Calu3 (cell line): ENCODE data around the gene ITPKB. TPM values are rescaled to one million over a fixed set of nuclear protein-coding genes. Genes with fewer than 3 reads are reported as not detected.

Experiments used
- BruUV-seq: library from RNA; stranded (reverse); fragments of 400-500 nt; replicated peaks from 2 replicates; lab custom pipeline; 2021; lab: Mats Ljungman, UMichigan
- CTCF ChIA-PET: fragments of 300-600 bp; sonication (Branson Sonifier 250); formaldehyde crosslinking; loops from one replicate; lab custom pipeline; 2022; ENCODE audit warnings: antibody characterized with exemption; lab: Charles Lee
- DNase-seq: peaks from one replicate; pipeline ENCODE4 v3.0.0; 2022
- H3K27ac Mint-ChIP-seq: one replicate; pipeline ENCODE4 v1.8.0; 2022; ENCODE audit warnings: mixed read lengths; ENCODE audit not compliant: unreplicated experiment
- H3K27me3 Mint-ChIP-seq: one replicate; pipeline ENCODE4 v1.8.0; 2022; ENCODE audit warnings: mixed read lengths; ENCODE audit not compliant: unreplicated experiment
- H3K36me3 Mint-ChIP-seq: one replicate; pipeline ENCODE4 v1.8.0; 2022; ENCODE audit warnings: mild to moderate bottlenecking, moderate library complexity, mixed read lengths; ENCODE audit not compliant: insufficient read depth, unreplicated experiment
- H3K4me1 Mint-ChIP-seq: one replicate; pipeline ENCODE4 v1.8.0; 2022; ENCODE audit warnings: mild to moderate bottlenecking, low read depth, mixed read lengths; ENCODE audit not compliant: unreplicated experiment
- H3K4me3 Mint-ChIP-seq: one replicate; pipeline ENCODE4 v1.8.0; 2022; ENCODE audit warnings: mild to moderate bottlenecking, low read depth, moderate library complexity, mixed read lengths; ENCODE audit not compliant: unreplicated experiment
- H3K9me3 Mint-ChIP-seq: one replicate; pipeline ENCODE4 v1.8.0; 2022; ENCODE audit warnings: low read depth, mixed read lengths; ENCODE audit not compliant: unreplicated experiment
- CTCF ChIP-seq: fragments of 200-600 bp; IDR thresholded peaks from one replicate; pipeline ENCODE4 v1.8.0; 2022; ENCODE audit warnings: antibody characterized with exemption; ENCODE audit not compliant: unreplicated experiment
- intact Hi-C: fragments of 100-400 bp; cut with micrococcal nuclease; formaldehyde crosslinking; loops from one replicate; pipeline ENCODE4 v1.10.0; 2022; ENCODE audit not compliant: unreplicated experiment
- total RNA-seq: library from RNA; stranded (reverse); gene quantifications from 2 replicates; pipeline ENCODE4 v1.2.3, GENCODE V29; 2022

ITPKB gene
- total RNA-seq, 1 experiment from 2014 or later, result 11.8 TPM

DNA sequence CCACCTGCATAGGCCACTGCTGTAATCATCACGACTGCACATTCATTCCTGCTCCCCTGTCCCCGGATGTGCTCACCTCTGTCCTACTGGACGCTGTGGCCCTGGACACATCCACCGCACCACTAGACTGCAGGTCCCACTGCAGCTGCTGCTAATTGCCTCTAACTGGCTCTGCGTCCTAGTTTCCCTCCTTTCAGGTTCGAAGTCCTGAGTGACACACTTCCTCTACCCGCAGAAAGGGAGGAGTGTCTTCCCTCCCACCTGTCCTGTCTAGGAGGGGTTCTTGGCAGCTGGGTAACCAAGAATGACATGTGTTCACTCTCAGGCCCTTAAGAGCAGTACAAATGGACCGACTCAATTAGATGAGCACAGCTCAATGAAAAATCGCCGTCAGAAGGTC is 40.5 kb upstream of the ITPKB start:
- Mint-ChIP-seq H3K27ac (no peak overlapping the region), H3K4me1 (peaks cover 8% of the 10 kb centered on the region), H3K36me3 (no peaks in the 10 kb centered on the region), H3K27me3 (peaks cover 10% of the 10 kb centered on the region), H3K4me3 (no peak overlapping the region), H3K9me3 (no peaks in the 10 kb centered on the region)
- CTCF ChIA-PET, result interaction anchor here (0.6 kb wide), 1 partner anchor 87 kb away, joined by 5 read pairs; no protein-coding TSS in a partner anchor
- TF ChIP-seq CTCF, result no peak
- DNase-seq, result no peak
- no TSS peak for BruUV-seq
- intact Hi-C loops, result no loop called here

- Mint-ChIP-seq H3K9me3 (no peaks in the 10 kb centered on the region), H3K27ac (no peak overlapping the region), H3K4me1 (peaks cover 8% of the 10 kb centered on the region), H3K36me3 (no peaks in the 10 kb centered on the region), H3K27me3 (peaks cover 10% of the 10 kb centered on the region), H3K4me3 (no peak overlapping the region)
- intact Hi-C loops, result no loop called here
- DNase-seq, result peak; percentile 25
- TF ChIP-seq CTCF, result no peak
- CTCF ChIA-PET, result interaction anchor here (0.6 kb wide), 1 partner anchor 22 kb away, joined by 3 read pairs; no protein-coding TSS in a partner anchor
- no TSS peak for BruUV-seq
Observed at GRCh38 chr1:226778657-226779058, 39.6 kb upstream of the ITPKB start.

DNA sequence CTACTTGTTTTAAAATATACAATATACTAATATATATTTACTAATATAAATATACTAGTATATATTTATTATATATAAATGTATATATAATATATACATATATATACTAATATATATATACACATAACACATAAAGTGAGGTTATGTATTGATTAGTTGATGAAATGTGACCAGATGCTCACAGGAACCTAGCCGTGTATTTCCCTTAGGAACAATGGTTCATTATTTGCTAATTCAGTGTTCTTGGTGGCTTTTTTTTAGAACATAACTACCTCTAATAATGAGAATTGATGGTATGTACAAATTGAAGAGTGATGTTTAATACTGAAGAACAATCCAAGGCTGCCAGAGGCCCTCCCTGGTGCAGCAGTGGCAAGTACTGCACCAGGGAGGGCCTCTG is 37.9 kb upstream of the ITPKB start:
- H3K27me3 Mint-ChIP-seq, result peaks cover 10% of the 10 kb centered on the region
- no peaks in the 10 kb centered on the region for H3K36me3 Mint-ChIP-seq
- TF ChIP-seq CTCF, result no peak
- CTCF ChIA-PET, result no interaction called here
- intact Hi-C loops, result no loop called here
- DNase-seq, result no peak
- no peak overlapping the region for H3K27ac Mint-ChIP-seq
- H3K4me1 Mint-ChIP-seq, result peaks cover 8% of the 10 kb centered on the region
- no peak overlapping the region for H3K4me3 Mint-ChIP-seq
- BruUV-seq, result no TSS peak
- no peaks in the 10 kb centered on the region for H3K9me3 Mint-ChIP-seq

GRCh38 chr1:226776066-226776465 is 37.0 kb upstream of the ITPKB start:
- TF ChIP-seq CTCF, result no peak

More at GRCh38 chr1:226776066-226776465, 37.0 kb upstream of the ITPKB start:
- no peaks in the 10 kb centered on the region for H3K36me3 Mint-ChIP-seq
- H3K9me3 Mint-ChIP-seq, result no peaks in the 10 kb centered on the region
- BruUV-seq, result no TSS peak
- H3K4me3 Mint-ChIP-seq, result no peak overlapping the region
- intact Hi-C loops, result no loop called here
- H3K27me3 Mint-ChIP-seq, result peaks cover 10% of the 10 kb centered on the region
- CTCF ChIA-PET, result interaction anchor here (0.6 kb wide), 1 partner anchor 1334 kb away, joined by 4 read pairs; no protein-coding TSS in a partner anchor
- DNase-seq, result no peak
- H3K27ac Mint-ChIP-seq, result no peak overlapping the region
- peaks cover 8% of the 10 kb centered on the region for H3K4me1 Mint-ChIP-seq
